ENCODE data around the gene MUSTN1.

- TF ChIP-seq, protein P1, sequence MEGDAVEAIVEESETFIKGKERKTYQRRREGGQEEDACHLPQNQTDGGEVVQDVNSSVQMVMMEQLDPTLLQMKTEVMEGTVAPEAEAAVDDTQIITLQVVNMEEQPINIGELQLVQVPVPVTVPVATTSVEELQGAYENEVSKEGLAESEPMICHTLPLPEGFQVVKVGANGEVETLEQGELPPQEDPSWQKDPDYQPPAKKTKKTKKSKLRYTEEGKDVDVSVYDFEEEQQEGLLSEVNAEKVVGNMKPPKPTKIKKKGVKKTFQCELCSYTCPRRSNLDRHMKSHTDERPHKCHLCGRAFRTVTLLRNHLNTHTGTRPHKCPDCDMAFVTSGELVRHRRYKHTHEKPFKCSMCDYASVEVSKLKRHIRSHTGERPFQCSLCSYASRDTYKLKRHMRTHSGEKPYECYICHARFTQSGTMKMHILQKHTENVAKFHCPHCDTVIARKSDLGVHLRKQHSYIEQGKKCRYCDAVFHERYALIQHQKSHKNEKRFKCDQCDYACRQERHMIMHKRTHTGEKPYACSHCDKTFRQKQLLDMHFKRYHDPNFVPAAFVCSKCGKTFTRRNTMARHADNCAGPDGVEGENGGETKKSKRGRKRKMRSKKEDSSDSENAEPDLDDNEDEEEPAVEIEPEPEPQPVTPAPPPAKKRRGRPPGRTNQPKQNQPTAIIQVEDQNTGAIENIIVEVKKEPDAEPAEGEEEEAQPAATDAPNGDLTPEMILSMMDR (IDR thresholded peaks at IDR 0.05; ENCODE audit: poor library complexity): no peak
- no peak for TF ChIP-seq EZH2 (IDR thresholded peaks at IDR 0.05; ENCODE audit: borderline replicate concordance)
These were observed 10.3 kb upstream of the MUSTN1 start for GRCh38 chr3:52845157-52845556.

Measured in hepatocyte (in vitro differentiated cells).